ENCODE measurements around the gene LIN52. TPM values are rescaled to one million over a fixed set of nuclear protein-coding genes. Genes with fewer than 3 reads are reported as not detected.

The LIN52 gene
- total and polyA plus RNA-seq, 2 of the 8 experiments (the other 6 are each of a cell fraction or from before 2014, with no cell fraction given), result 6.8 to 11.6 TPM

DNA sequence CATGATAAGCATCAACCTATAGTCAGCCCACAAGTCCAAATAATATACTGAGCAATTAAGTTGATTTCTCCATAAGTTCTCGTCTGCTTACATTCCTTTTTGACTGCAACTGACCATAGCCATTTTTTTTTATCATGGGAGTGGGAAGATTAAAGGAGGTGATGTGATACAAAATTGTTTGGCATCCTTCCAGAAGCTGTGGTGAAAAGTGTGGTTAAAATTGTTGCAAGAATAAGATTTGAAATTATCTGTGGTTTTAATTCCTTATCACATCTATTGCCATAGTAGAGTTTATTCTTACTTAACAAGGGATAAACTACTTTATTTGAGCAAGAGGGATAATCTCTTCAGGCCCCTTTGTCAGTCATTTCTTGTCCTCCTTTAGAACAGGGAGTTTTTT, 50.7 kb downstream of the LIN52 start (continued):
- TF ChIP-seq, protein P1, sequence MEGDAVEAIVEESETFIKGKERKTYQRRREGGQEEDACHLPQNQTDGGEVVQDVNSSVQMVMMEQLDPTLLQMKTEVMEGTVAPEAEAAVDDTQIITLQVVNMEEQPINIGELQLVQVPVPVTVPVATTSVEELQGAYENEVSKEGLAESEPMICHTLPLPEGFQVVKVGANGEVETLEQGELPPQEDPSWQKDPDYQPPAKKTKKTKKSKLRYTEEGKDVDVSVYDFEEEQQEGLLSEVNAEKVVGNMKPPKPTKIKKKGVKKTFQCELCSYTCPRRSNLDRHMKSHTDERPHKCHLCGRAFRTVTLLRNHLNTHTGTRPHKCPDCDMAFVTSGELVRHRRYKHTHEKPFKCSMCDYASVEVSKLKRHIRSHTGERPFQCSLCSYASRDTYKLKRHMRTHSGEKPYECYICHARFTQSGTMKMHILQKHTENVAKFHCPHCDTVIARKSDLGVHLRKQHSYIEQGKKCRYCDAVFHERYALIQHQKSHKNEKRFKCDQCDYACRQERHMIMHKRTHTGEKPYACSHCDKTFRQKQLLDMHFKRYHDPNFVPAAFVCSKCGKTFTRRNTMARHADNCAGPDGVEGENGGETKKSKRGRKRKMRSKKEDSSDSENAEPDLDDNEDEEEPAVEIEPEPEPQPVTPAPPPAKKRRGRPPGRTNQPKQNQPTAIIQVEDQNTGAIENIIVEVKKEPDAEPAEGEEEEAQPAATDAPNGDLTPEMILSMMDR (IDR thresholded peaks at IDR 0.05; ENCODE audit: control extremely low read depth in 1 of 3, insufficient read depth in 1 of 3, low read depth in 1 of 3, low read length in 3 of 3), result no peak

All from H1 (cell line).